Fibroblast of lung (primary cell): ENCODE measurements around the gene TMEM40. TPM values are rescaled to one million over a fixed set of nuclear protein-coding genes. Genes with fewer than 3 reads are reported as not detected.

Experiments
- DNase-seq, 2 donors: peaks; one replicate each; pipeline versions ENCODE4 v3.0.0 to v3.0.0-alpha.2; 2010; ENCODE audit warnings: low read depth in 2 of 2
- H2AFZ ChIP-seq: 2 replicates; pipeline ENCODE4 v1.5.1; 2012; ENCODE audit warnings: low read length, control low read depth, inconsistent platforms
- H3K27ac ChIP-seq: 2 replicates; pipeline ENCODE4 v1.5.1; 2011; ENCODE audit warnings: low read length, control low read depth; ENCODE audit not compliant: insufficient read depth
- H3K27me3 ChIP-seq: 2 replicates; pipeline ENCODE4 v1.5.1; 2011; ENCODE audit warnings: mild to moderate bottlenecking, low read length; ENCODE audit not compliant: control insufficient read depth, insufficient read depth
- H3K36me3 ChIP-seq: 2 replicates; pipeline ENCODE4 v1.5.1; 2011; ENCODE audit warnings: low read length; ENCODE audit not compliant: control insufficient read depth, insufficient read depth
- H3K4me1 ChIP-seq: 2 replicates; pipeline ENCODE4 v1.5.1; 2011; ENCODE audit warnings: low read length; ENCODE audit not compliant: control insufficient read depth, insufficient read depth; ENCODE audit errors: extremely low read depth
- H3K4me2 ChIP-seq: 2 replicates; pipeline ENCODE4 v1.5.1; 2011; ENCODE audit warnings: low read length, control low read depth; ENCODE audit not compliant: insufficient read depth; ENCODE audit errors: extremely low read depth
- H3K4me3 ChIP-seq, 4 experiments: fragments of 200-600 bp in 1 of 4; sonication (generic) in 1 of 4; replicated peaks in 1 of 4; 2 replicates each; pipeline ENCODE4 v1.5.1; 2011 to 2016; ENCODE audit warnings: low read length in 4 of 4, low read depth in 3 of 4, mild to moderate bottlenecking in 3 of 4, control low read depth in 2 of 4, inconsistent platforms in 1 of 4, mixed read lengths in 1 of 4; ENCODE audit not compliant: insufficient read depth in 1 of 4; ENCODE audit errors: control extremely low read depth in 1 of 4
- H3K79me2 ChIP-seq: 2 replicates; pipeline ENCODE4 v1.5.1; 2012; ENCODE audit warnings: mild to moderate bottlenecking, low read length, inconsistent platforms; ENCODE audit not compliant: control insufficient read depth, insufficient read depth
- H3K9ac ChIP-seq: 2 replicates; pipeline ENCODE4 v1.5.1; 2011; ENCODE audit warnings: mild to moderate bottlenecking, low read length, control low read depth; ENCODE audit not compliant: insufficient read depth
- H3K9me3 ChIP-seq: 2 replicates; pipeline ENCODE4 v1.5.1; 2012; ENCODE audit warnings: low read depth, low read length; ENCODE audit not compliant: control insufficient read depth, insufficient read depth
- H4K20me1 ChIP-seq: 2 replicates; pipeline ENCODE4 v1.5.1; 2011; ENCODE audit warnings: low read length; ENCODE audit not compliant: control insufficient read depth, insufficient read depth; ENCODE audit errors: extremely low read depth
- CTCF ChIP-seq, 2 donors: IDR thresholded peaks in 1 of 2; conservative IDR thresholded peaks in 1 of 2; 1 replicate in 1 of 2; 2 replicates in 1 of 2; pipeline ENCODE4 v1.5.1; 2011 to 2012; ENCODE audit warnings: low read length in 2 of 2, control low read depth in 1 of 2, inconsistent platforms in 1 of 2, low read depth in 1 of 2, mild to moderate bottlenecking in 1 of 2
- EZH2 ChIP-seq: IDR thresholded peaks from 2 replicates; pipeline ENCODE4 v1.5.1; 2012; ENCODE audit warnings: low read length, control low read depth, mild to moderate bottlenecking; ENCODE audit errors: missing control alignments
- polyA plus RNA-seq, 2 donors: library from polyadenylated mRNA; depleted of rRNA in 1 of 2; stranded (reverse) in 1 of 2; unstranded in 1 of 2; fragments of >200 nt; gene quantifications; 2 replicates each; pipeline ENCODE4 v1.2.1, GENCODE V29; 2011 to 2012; ENCODE audit warnings: missing spikeins in 1 of 2
- total RNA-seq: library from RNA; depleted of rRNA; stranded (reverse); fragments of >200 nt; gene quantifications from 2 replicates; pipeline ENCODE4 v1.2.1, GENCODE V29; 2014

The TMEM40 gene
- total and polyA plus RNA-seq, 2 donors (not counting 1 experiment from before 2014, with no cell fraction given): under 0.01 to 0.33 TPM

GRCh38 chr3:12686096-12686495 lies 73.0 kb downstream of the TMEM40 start:
- Histone ChIP-seq H3K4me2 (no peak overlapping the region), H4K20me1 (no peaks in the 10 kb centered on the region), H2AFZ (no peak overlapping the region), H3K79me2 (no peaks in the 10 kb centered on the region), H3K9me3 (no peaks in the 10 kb centered on the region), H3K36me3 (no peaks in the 10 kb centered on the region), H3K27ac (no peak overlapping the region), H3K4me3 (no peak overlapping the region), H3K27me3 (no peaks in the 10 kb centered on the region), H3K9ac (no peak overlapping the region), H3K4me1 (peaks cover 2% of the 10 kb centered on the region)
- no peak for DNase-seq
- TF ChIP-seq CTCF (conservative IDR thresholded peaks at IDR 0.05 in 1 of 2, IDR thresholded peaks at IDR 0.05 in 1 of 2; ENCODE audit: low read depth in 1 of 2, low read length in 2 of 2): no peak
- TF ChIP-seq EZH2: no peak

Other genes with a start within 250 kb of the TMEM40 start
- not detected in 2 replicates for gene MKRN2OS, start 213.8 kb downstream of the TMEM40 start, total RNA-seq
- not detected in 2 replicates for gene MKRN2OS, start 213.8 kb downstream of the TMEM40 start, polyA plus RNA-seq
- gene MKRN2, start 202.2 kb downstream of the TMEM40 start, total RNA-seq: 28.8 and 37.7 TPM in 2 replicates
- 36.6 and 48.1 TPM in 2 replicates for gene MKRN2, start 202.2 kb downstream of the TMEM40 start, polyA plus RNA-seq
- gene RAF1, start 95.1 kb downstream of the TMEM40 start, total RNA-seq: 135 and 258 TPM in 2 replicates
- 133 and 134 TPM in 2 replicates for gene RAF1, start 95.1 kb downstream of the TMEM40 start, polyA plus RNA-seq
- 12.1 and 16.7 TPM in 2 replicates for gene CAND2, start 37.4 kb upstream of the TMEM40 start, total RNA-seq
- 1.6 and 2.5 TPM in 2 replicates for gene CAND2, start 37.4 kb upstream of the TMEM40 start, polyA plus RNA-seq
- gene RPL32, start 82.3 kb upstream of the TMEM40 start, total RNA-seq: 1,141 and 1,244 TPM in 2 replicates
- 1,855 and 2,018 TPM in 2 replicates for gene RPL32, start 82.3 kb upstream of the TMEM40 start, polyA plus RNA-seq